Measurements from ENCODE around the gene AURKA. TPM values are rescaled to one million over a fixed set of nuclear protein-coding genes. Genes with fewer than 3 reads are reported as not detected.
A peak's percentile ranks its signal among the peaks of the same experiment; 100 is the strongest.
"Not testable (repeated sequence)": the region's sequence is repeated elsewhere in the genome, so short reads cannot be mapped to it uniquely, and the experiment has no call there.

The AURKA gene
- total RNA-seq, 4 donors from 2014 or later = 0.83 to 2.4 (median 2.0) TPM

GRCh38 chr20:56393653-56394052 is 1.6 kb upstream of the AURKA start:
- Histone ChIP-seq H3K4me3 (replicated peaks in 1 of 3) (no peak overlapping the region), H3K27me3 (no peaks in the 10 kb centered on the region), H3K4me1 (peaks cover 15 to 18% of the 10 kb centered on the region in 2 donors), H3K27ac (no peak overlapping the region), H3K36me3 (peaks cover 16 to 32% of the 10 kb centered on the region in 2 donors), H3K9me3 (no peaks in the 10 kb centered on the region)
- intact Hi-C loops (cut with DNase I) = loop anchor here (5.0 kb wide), 1 partner anchor 79 kb away; no protein-coding TSS in a partner anchor
- 68% methylated on average over 8 of the region's 8 CpGs for WGBS, 2 donors
- DNase-seq = no peak
- no peak for TF ChIP-seq POLR2A (IDR thresholded peaks at IDR 0.05)
- no peak for TF ChIP-seq CTCF (IDR thresholded peaks at IDR 0.05)

- no peak for TF ChIP-seq POLR2A (IDR thresholded peaks at IDR 0.05)
- no peak for TF ChIP-seq CTCF (IDR thresholded peaks at IDR 0.05)
- Histone ChIP-seq H3K27me3 (no peaks in the 10 kb centered on the region), H3K27ac (peak overlapping the region; percentile 53 to 91 (median 82)), H3K9me3 (no peaks in the 10 kb centered on the region), H3K4me1 (peaks cover 15 to 18% of the 10 kb centered on the region in 2 donors), H3K36me3 (peaks cover 10 to 26% of the 10 kb centered on the region in 2 donors), H3K4me3 (replicated peaks in 1 of 3) (peak overlapping the region; percentile 59 to 73 (median 67))
- WGBS, 2 donors = 2% methylated on average over 17 to 18 of the region's 18 CpGs
- no peak for DNase-seq
- intact Hi-C loops (cut with DNase I) = loop anchor here (5.0 kb wide), 1 partner anchor 79 kb away; no protein-coding TSS in a partner anchor
These were observed 967 bp upstream of the AURKA start for GRCh38 chr20:56392881-56393482.

DNA sequence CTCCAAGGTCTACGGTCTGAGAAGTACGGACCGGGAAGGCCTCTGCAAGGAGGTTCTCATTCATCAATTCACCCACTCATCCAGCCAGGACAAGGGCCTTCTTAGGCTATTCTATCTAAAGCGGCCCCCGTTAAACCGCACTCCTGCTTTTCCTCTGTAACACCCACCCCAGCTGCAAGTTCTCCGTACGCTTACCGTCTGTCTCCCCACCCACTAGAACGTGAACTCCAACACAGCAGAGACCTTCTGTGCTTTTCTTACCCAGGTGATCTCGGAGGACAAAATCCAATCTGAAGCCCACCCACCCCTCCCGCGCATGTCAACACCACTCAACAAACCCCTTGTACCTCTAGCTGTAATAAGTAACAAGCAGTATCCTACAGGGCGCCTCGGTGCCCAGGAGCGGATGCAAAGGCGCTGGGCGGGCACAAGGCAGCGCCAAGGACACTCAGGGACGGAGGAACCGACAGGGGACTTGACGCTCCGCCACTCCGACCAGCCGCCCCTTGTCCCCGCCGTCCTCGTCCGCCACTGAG is 351 bp downstream of the AURKA start:
- intact Hi-C loops (cut with DNase I) = loop anchor here (5.0 kb wide), 1 partner anchor 81 kb away; no protein-coding TSS in a partner anchor
- TF ChIP-seq CTCF (IDR thresholded peaks at IDR 0.05) = no peak
- TF ChIP-seq POLR2A (IDR thresholded peaks at IDR 0.05) = no peak
- Histone ChIP-seq H3K4me1 (peaks cover 15 to 18% of the 10 kb centered on the region in 2 donors), H3K27ac (peak overlapping the region in 2 of 3 donors; percentile 82 to 91), H3K9me3 (no peaks in the 10 kb centered on the region), H3K36me3 (peaks cover 0 to 13% of the 10 kb centered on the region in 2 donors), H3K4me3 (replicated peaks in 1 of 3) (peak overlapping the region; percentile 61 to 73 (median 67)), H3K27me3 (no peaks in the 10 kb centered on the region)
- DNase-seq = peak in 1 of 2 donors; percentile 9
- 0 to 1% methylated on average over 24 to 25 of the region's 29 CpGs for WGBS, 2 donors

DNA sequence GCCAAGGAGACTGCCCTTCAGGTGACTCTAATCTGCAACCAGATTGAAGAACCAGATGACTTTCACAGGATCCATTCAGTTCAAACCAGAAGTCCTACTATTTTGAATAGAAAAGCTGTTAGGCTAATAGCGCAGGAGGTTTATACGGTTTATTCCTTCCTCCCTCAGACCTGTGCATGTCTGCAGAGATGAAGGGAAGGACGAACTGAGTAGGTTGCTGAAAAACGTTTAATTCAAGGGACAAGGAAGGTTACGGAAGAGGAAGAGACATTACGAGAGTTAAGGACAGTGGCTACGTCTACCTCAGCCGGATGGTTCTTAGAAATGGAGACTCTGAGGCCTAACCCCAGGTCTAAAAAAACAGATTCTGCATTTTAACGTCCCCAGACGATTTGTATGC is 978 bp downstream of the AURKA start:
- peaks cover 15 to 18% of the 10 kb centered on the region in 2 donors for H3K4me1 ChIP-seq
- DNase-seq = no peak
- peaks cover 0 to 6% of the 10 kb centered on the region in 2 donors for H3K36me3 ChIP-seq
- no peak for TF ChIP-seq POLR2A (IDR thresholded peaks at IDR 0.05)
- no peak overlapping the region for H3K4me3 ChIP-seq (replicated peaks in 1 of 3)
- WGBS, 2 donors = 22 to 23% methylated on average over 10 of the region's 10 CpGs
- no peaks in the 10 kb centered on the region for H3K27me3 ChIP-seq
- intact Hi-C loops (cut with DNase I) = loop anchor here (5.0 kb wide), 1 partner anchor 81 kb away; no protein-coding TSS in a partner anchor
- H3K27ac ChIP-seq = no peak overlapping the region
- no peaks in the 10 kb centered on the region for H3K9me3 ChIP-seq

GRCh38 chr20:56390396-56390795 is 1.6 kb downstream of the AURKA start:
- not testable (repeated sequence) for H3K27me3 ChIP-seq; H3K9me3 ChIP-seq; H3K36me3 ChIP-seq; DNase-seq; H3K27ac ChIP-seq; H3K4me3 ChIP-seq (replicated peaks in 1 of 3)
- peaks cover 15 to 18% of the 10 kb centered on the region in 2 donors for H3K4me1 ChIP-seq
- intact Hi-C loops (cut with DNase I) = loop anchor here (5.0 kb wide), 1 partner anchor 82 kb away; no protein-coding TSS in a partner anchor
- WGBS, 2 donors = 96 to 97% methylated on average over 9 of the region's 9 CpGs

- intact Hi-C loops (cut with DNase I) = loop anchor here (5.0 kb wide), 1 partner anchor 82 kb away; no protein-coding TSS in a partner anchor
- WGBS, 2 donors = 94 to 98% methylated on average over 4 of the region's 4 CpGs
- Histone ChIP-seq H3K4me1 (peaks cover 15 to 18% of the 10 kb centered on the region in 2 donors), H3K36me3 (no peaks in the 10 kb centered on the region), H3K4me3 (replicated peaks in 1 of 3) (no peak overlapping the region), H3K9me3 (no peaks in the 10 kb centered on the region), H3K27ac (no peak overlapping the region), H3K27me3 (no peaks in the 10 kb centered on the region)
- TF ChIP-seq POLR2A (IDR thresholded peaks at IDR 0.05) (no peak), CTCF (IDR thresholded peaks at IDR 0.05) (no peak)
- DNase-seq = no peak
These were observed 2.2 kb downstream of the AURKA start for GRCh38 chr20:56389807-56390206.

Measured in thyroid gland (tissue), 4 donors.